GM12801 (cell line): Measurements from ENCODE around the gene GNAL.

Experiments
- CTCF ChIP-seq: IDR thresholded peaks from one replicate; pipeline ENCODE4 v1.5.1; 2011; ENCODE audit warnings: control low read depth; ENCODE audit not compliant: insufficient read length; ENCODE audit errors: extremely low read depth

Gene GNAL

GRCh38 chr18:11882636-11883035 lies 193.6 kb downstream of the GNAL start:
- no peak for TF ChIP-seq CTCF

- TF ChIP-seq CTCF: no peak
Measured at GRCh38 chr18:11883153-11883552, 194.1 kb downstream of the GNAL start.

GRCh38 chr18:11884396-11885030 lies 195.4 kb downstream of the GNAL start:
- no peak for TF ChIP-seq CTCF

- TF ChIP-seq CTCF: no peak
Measured at GRCh38 chr18:11885278-11885947, 196.3 kb downstream of the GNAL start.

- no peak for TF ChIP-seq CTCF
Measured at GRCh38 chr18:11886577-11887110, 197.6 kb downstream of the GNAL start.

GRCh38 chr18:11887328-11888128 lies 198.5 kb downstream of the GNAL start:
- TF ChIP-seq CTCF: no peak

GRCh38 chr18:11888726-11889125 lies 199.7 kb downstream of the GNAL start:
- TF ChIP-seq CTCF: no peak
